ENCODE data around the gene ZNF154.

Gene ZNF154

GRCh38 chr19:57672466-57672865, 36.5 kb downstream of the ZNF154 start:
- no peak for DNase-seq

GRCh38 chr19:57671124-57671895, 37.7 kb downstream of the ZNF154 start:
- no peak for DNase-seq

GRCh38 chr19:57668635-57669034, 40.4 kb downstream of the ZNF154 start, which contains the start of gene ZSCAN4:
Gene ZSCAN4 (plus strand): TSS chr19:57668935. CDS start chr19:57676146, 7,211 bp downstream.
- DNase-seq = no peak

GRCh38 chr19:57667228-57667627, 41.8 kb downstream of the ZNF154 start:
- no peak for DNase-seq

- no peak for DNase-seq
Measured at GRCh38 chr19:57665261-57665806, 43.7 kb downstream of the ZNF154 start.

DNA sequence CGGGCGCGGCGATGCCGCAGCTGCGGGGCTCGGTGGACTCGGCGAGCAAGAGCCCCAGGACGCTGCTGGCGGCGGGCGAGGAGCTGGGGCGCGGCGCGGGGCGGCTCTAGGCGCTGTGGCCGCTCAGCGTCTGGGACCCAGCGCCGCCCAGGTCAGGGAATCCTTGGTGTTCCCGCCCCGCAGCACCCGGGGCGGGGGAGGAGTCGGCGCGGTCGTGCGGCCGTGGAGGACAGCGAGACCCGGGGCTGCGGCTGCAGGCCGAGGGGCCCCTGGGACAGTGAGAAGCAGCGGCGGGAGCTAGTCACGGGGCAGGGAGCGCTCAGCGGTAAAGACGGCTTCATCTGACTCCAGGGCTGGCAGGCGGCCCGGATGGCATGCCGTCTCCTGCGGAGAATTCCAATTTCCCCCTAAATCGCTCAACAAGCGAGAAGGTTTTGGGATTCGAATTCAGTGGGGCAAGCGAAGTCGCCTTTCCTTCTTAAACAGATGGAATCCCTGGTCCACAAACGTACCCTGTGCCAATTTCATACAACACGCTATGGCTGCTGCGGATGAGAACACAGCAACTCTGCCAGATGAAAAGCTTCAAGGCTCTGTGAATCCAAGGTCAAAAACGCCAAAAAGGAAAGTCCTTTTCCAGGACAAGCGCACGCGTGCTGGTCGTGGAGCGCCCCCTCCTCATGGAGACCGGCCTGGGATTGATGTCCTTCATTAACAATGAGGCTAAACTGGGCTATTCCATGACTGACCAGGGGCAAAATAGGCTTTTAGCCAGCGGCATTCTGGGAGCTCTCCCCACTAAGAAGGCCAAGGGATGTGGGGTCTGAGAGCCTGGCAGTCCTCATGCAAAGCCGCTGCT, 44.5 kb downstream of the ZNF154 start:
- DNase-seq = peak; percentile 82

DNA sequence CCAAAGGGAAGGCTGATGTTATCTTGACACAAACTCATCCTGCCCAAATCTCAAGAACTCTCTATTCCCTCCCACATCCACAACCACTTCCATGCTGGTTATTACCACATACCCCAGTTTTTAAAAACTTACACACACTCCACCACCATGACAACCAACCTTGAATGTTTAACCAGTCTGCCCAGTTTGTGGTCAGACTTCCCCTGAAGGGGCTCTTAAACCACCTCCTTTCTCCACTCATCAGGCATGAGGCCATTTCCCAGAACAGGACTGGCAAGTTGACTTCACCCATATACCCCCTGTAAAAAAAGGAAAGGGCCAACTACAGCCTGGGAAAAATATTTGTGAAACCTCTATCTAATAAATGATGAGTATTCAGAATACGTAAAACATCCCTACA, 52.7 kb downstream of the ZNF154 start:
- DNase-seq = no peak

DNA sequence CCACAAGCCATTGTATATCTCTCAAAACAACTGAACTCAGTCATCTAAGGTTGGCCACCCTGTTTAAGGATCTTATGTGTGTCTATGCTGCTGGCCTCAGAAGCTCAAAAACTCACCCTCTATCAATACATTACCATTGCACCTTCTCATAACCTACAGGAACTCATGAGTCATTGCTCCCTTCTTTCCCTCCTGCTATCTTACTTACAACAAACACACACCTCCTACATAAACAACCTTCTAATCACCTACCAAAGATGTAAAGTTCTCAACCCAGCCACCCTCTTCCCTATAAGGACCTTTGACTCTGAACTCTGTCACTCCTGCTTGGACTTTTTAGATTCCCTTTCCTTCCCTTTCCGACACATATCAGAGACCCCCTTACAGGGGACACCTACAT, 53.6 kb downstream of the ZNF154 start:
- DNase-seq = no peak

DNA sequence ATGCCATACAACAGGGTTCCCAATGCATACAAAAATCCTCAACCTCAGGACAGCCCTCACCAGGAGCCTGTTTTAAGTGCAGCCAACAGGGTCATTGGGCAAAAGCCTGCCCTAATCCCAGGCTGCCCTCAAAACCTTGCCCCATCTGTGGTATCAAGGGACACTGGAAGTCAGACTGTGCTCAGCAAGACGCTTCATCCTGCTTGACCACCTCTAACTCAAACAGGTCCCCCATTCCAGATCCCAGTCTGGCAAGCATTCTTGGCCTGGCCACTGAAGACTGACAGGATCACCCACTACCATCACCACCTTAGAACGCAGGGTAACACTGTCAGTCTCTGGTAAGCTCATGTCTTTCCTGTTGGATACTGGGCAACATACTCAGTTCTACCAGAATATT, 55.3 kb downstream of the ZNF154 start:
- no peak for DNase-seq

GRCh38 chr19:57651654-57651996, 57.4 kb downstream of the ZNF154 start:
- DNase-seq = no peak

DNA sequence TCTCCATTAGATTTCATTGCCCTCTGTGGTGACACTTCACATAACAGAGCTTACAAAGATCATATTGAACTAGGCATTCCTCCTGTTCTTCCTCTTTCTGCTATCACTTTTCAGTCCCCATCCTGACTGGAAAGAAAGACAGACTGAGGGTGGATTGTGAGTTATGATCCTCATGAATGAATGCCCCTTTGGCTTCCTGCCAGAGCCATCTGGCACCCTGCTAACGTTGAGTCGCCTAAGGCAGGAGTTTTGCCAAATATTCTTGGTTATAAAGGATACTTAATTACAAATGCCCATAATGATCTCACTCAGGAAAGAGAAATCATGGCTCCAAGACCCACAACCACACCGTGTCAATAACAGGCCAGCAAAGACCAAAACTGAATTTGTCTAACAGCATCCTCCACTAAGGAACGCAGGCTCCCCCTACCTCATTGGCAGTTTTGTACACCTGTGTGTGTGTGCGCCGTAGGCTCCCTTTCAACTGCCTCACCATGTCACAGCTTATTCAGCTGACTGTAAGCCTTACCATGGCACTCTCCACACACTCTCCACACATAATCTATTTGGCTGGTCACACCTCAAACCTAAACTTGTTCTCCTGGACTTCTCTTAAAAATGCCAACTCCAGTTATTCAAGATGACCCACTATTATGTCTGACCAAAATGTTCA, 60.5 kb downstream of the ZNF154 start:
- DNase-seq = no peak
